OCI-LY3 (cell line): Measurements from ENCODE around the gene CA11.

Source experiments
- H2AFZ ChIP-seq: fragments of 200-600, 300-600 bp; shearing (Covaris generic); 2 replicates; pipeline ENCODE4 v1.6.0; 2014; ENCODE audit warnings: antibody characterized with exemption, low read depth, low read length
- H3K27ac ChIP-seq: fragments of 200-600, 300-600 bp; sonication (generic); 2 replicates; pipeline ENCODE4 v1.5.1; 2014; ENCODE audit warnings: mild to moderate bottlenecking, low read length, moderate library complexity, mixed read lengths
- H3K27me3 ChIP-seq: fragments of 200-600, 300-600 bp; sonication (generic); 2 replicates; pipeline ENCODE4 v1.6.1; 2014; ENCODE audit warnings: low read depth, low read length, mixed read lengths
- H3K36me3 ChIP-seq: fragments of 200-600, 300-600 bp; sonication (generic); replicated peaks from 2 replicates; pipeline ENCODE3; 2014; ENCODE audit warnings: low read depth, low read length, mixed read lengths
- H3K4me1 ChIP-seq: fragments of 300-600, 200-600 bp; sonication (generic); 2 replicates; pipeline ENCODE4 v1.6.1; 2014; ENCODE audit warnings: low read length, mixed read lengths
- H3K4me2 ChIP-seq: fragments of 200-600, 300-600 bp; sonication (generic); 2 replicates; pipeline ENCODE4 v1.6.1; 2014; ENCODE audit warnings: low read length, mixed read lengths
- H3K4me3 ChIP-seq: fragments of 300-600, 200-600 bp; sonication (generic); 2 replicates; pipeline ENCODE4 v1.5.1; 2014; ENCODE audit warnings: antibody characterized with exemption, mild to moderate bottlenecking, low read length, moderate library complexity
- H3K79me2 ChIP-seq: fragments of 300-600, 200-600 bp; shearing (Covaris generic); 2 replicates; pipeline ENCODE4 v1.6.1; 2014; ENCODE audit warnings: mild to moderate bottlenecking, low read length, mixed read lengths
- H3K9ac ChIP-seq: fragments of 300-600, 200-600 bp; shearing (Covaris generic); 2 replicates; pipeline ENCODE4 v1.6.0; 2014; ENCODE audit warnings: mild to moderate bottlenecking, low read length, moderate library complexity
- H3K9me3 ChIP-seq: fragments of 200-600, 300-600 bp; shearing (Covaris generic); 2 replicates; pipeline ENCODE4 v1.6.1; 2014; ENCODE audit warnings: low read length, mixed read lengths; ENCODE audit not compliant: insufficient read depth
- H4K20me1 ChIP-seq: fragments of 200-600, 300-600 bp; sonication (generic); 2 replicates; pipeline ENCODE4 v1.6.1; 2016; ENCODE audit warnings: low read length, mixed read lengths; ENCODE audit not compliant: insufficient read depth
- EZH2phosphoT487 ChIP-seq: fragments of 200-600 bp; shearing (Covaris generic); IDR thresholded peaks from 2 replicates; pipeline ENCODE4 v1.6.1; 2018; ENCODE audit warnings: antibody characterized with exemption, mixed run types, low read depth
- TF ChIP-seq, protein P1 (sequence below): fragments of 200-600, 300-600 bp; sonication (generic); IDR thresholded peaks from 2 replicates; pipeline ENCODE4 v1.5.1; 2014; ENCODE audit warnings: antibody characterized with exemption, low read length, low read depth

CA11 gene

DNA sequence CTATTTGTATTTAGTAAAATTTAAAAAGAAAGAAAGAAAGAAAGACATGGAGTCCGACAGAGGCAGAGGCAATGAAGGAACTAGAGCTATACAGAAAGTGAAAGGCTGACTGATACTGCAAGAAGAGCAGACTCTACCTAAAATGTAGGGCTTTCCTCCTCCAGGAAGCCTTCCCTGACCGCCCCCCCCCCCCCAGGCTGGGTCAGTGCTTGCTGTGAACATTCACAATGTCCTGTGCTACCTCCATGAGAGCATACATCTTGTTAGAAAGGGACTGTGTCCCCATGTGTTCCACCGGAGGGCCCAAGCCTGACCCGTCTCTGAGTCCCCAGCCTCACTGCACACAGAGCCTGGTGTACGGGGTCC is 5.7 kb upstream of the CA11 start:
- Histone ChIP-seq H3K27me3 (0 out of 2 replicates have a peak, but pooled peaks cover 4% of the 10 kb centered on the region), H3K9ac (no peak overlapping the region), H3K36me3 (no peaks in the 10 kb centered on the region), H3K4me3 (no peak overlapping the region), H3K79me2 (no peaks in the 10 kb centered on the region), H3K9me3 (no peaks in the 10 kb centered on the region), H3K4me2 (no peak overlapping the region), H2AFZ (no peak overlapping the region), H3K27ac (no peak overlapping the region), H3K4me1 (peaks cover 5% of the 10 kb centered on the region; the same call in 1 of the 2 replicates), H4K20me1 (no peaks in the 10 kb centered on the region)
- no peak for TF ChIP-seq EZH2phosphoT487

DNA sequence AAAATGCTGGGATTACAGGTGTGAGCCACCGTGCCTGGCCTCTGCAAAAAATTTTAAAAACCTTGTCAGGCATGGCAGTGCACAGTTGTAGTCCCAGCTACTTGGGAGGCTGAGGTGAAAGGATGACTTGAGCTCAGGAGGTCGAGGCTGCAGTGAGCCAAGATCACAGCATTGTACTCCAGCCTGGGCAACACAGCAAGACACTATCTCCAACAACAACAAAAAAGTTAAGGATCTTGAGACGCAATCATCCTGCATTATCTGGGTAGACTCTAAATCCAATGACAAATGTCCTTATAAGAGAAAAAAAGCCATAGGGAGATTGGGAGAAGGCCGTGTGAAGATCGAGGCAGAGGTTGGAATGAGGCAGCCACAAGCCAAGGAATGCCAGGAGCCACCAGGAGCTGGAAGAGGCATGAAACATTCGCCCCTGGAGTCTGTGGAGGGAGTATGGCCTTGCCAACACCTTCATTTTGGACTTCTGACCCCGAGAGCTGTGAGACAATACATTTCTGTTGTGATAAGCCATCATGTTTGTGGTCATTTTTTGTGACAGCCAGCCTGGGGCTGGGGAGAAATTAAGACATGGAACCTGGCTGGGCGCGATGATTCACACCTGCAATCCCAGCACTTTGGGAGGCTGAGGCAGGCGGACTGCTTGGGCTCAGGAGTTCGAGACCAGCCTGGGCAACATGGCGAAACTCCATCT is 5.1 kb upstream of the CA11 start:
- Histone ChIP-seq H4K20me1 (no peaks in the 10 kb centered on the region), H3K79me2 (no peaks in the 10 kb centered on the region), H3K9me3 (no peaks in the 10 kb centered on the region), H3K27me3 (0 out of 2 replicates have a peak, but pooled peaks cover 4% of the 10 kb centered on the region), H3K4me2 (no peak overlapping the region), H2AFZ (no peak overlapping the region), H3K9ac (no peak overlapping the region), H3K36me3 (no peaks in the 10 kb centered on the region), H3K4me3 (no peak overlapping the region), H3K27ac (no peak overlapping the region), H3K4me1 (peaks cover 5% of the 10 kb centered on the region; the same call in 1 of the 2 replicates)
- no peak for TF ChIP-seq EZH2phosphoT487
- TF ChIP-seq, protein P1, sequence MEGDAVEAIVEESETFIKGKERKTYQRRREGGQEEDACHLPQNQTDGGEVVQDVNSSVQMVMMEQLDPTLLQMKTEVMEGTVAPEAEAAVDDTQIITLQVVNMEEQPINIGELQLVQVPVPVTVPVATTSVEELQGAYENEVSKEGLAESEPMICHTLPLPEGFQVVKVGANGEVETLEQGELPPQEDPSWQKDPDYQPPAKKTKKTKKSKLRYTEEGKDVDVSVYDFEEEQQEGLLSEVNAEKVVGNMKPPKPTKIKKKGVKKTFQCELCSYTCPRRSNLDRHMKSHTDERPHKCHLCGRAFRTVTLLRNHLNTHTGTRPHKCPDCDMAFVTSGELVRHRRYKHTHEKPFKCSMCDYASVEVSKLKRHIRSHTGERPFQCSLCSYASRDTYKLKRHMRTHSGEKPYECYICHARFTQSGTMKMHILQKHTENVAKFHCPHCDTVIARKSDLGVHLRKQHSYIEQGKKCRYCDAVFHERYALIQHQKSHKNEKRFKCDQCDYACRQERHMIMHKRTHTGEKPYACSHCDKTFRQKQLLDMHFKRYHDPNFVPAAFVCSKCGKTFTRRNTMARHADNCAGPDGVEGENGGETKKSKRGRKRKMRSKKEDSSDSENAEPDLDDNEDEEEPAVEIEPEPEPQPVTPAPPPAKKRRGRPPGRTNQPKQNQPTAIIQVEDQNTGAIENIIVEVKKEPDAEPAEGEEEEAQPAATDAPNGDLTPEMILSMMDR, result no peak

GRCh38 chr19:48648134-48648533 is 2.1 kb upstream of the CA11 start:
- H3K4me1 ChIP-seq, result peaks cover 8% of the 10 kb centered on the region

GRCh38 chr19:48646722-48647216 is 782 bp upstream of the CA11 start:
- peak overlapping the region; percentile 2; the same call in 1 of the 2 replicates for H3K9ac ChIP-seq
- H3K27me3 ChIP-seq, result 0 out of 2 replicates have a peak, but pooled peaks cover 4% of the 10 kb centered on the region
- H2AFZ ChIP-seq, result no peak overlapping the region
- H3K36me3 ChIP-seq, result no peaks in the 10 kb centered on the region
- H3K79me2 ChIP-seq, result no peaks in the 10 kb centered on the region
- H3K4me2 ChIP-seq, result peak overlapping the region; percentile 99
- H3K4me3 ChIP-seq, result peak overlapping the region; percentile 81
- H4K20me1 ChIP-seq, result no peaks in the 10 kb centered on the region
- H3K4me1 ChIP-seq, result peaks cover 8% of the 10 kb centered on the region
- TF ChIP-seq EZH2phosphoT487, result no peak
- TF ChIP-seq, protein P1, result no peak
- no peaks in the 10 kb centered on the region for H3K9me3 ChIP-seq
- H3K27ac ChIP-seq, result no peak overlapping the region

More at GRCh38 chr19:48648134-48648533, 2.1 kb upstream of the CA11 start:
- no peak overlapping the region for H3K9ac ChIP-seq
- no peaks in the 10 kb centered on the region for H3K9me3 ChIP-seq
- H3K36me3 ChIP-seq, result no peaks in the 10 kb centered on the region
- no peak overlapping the region for H3K4me3 ChIP-seq
- 0 out of 2 replicates have a peak, but pooled peaks cover 4% of the 10 kb centered on the region for H3K27me3 ChIP-seq
- no peaks in the 10 kb centered on the region for H4K20me1 ChIP-seq
- no peak overlapping the region for H2AFZ ChIP-seq
- TF ChIP-seq EZH2phosphoT487, result no peak
- TF ChIP-seq, protein P1, result no peak
- no peak overlapping the region for H3K27ac ChIP-seq
- H3K79me2 ChIP-seq, result no peaks in the 10 kb centered on the region
- H3K4me2 ChIP-seq, result no peak overlapping the region
